Transverse colon (tissue), 4 donors: ENCODE data around the gene DNAJB13. TPM values are rescaled to one million over a fixed set of nuclear protein-coding genes. Genes with fewer than 3 reads are reported as not detected.

Source experiments
- DNase-seq: peaks from one replicate; pipeline ENCODE4 v3.0.0-alpha.2; 2019
- H3K27ac ChIP-seq, 4 donors: fragments of 200-600 bp; sonication (generic); 2 replicates each; pipeline ENCODE4 v1.5.1; 2016 to 2018; ENCODE audit warnings: inconsistent platforms in 4 of 4
- H3K27me3 ChIP-seq: fragments of 200-600 bp; sonication (generic); 2 replicates; pipeline ENCODE4 v1.5.1; 2017; ENCODE audit warnings: inconsistent platforms
- H3K36me3 ChIP-seq, 4 donors: fragments of 200-600 bp; sonication (generic); 2 replicates each; pipeline ENCODE4 v1.5.1; 2017 to 2019; ENCODE audit warnings: inconsistent platforms in 4 of 4
- H3K4me1 ChIP-seq, 4 donors: fragments of 200-600 bp; sonication (generic); 2 replicates each; pipeline ENCODE4 v1.5.1; 2017 to 2020; ENCODE audit warnings: inconsistent platforms in 4 of 4
- H3K4me3 ChIP-seq, 4 donors: fragments of 200-600 bp; sonication (generic); 1 replicate in 1 of 4; 2 replicates in 3 of 4; pipeline versions ENCODE4 v1.5.1 to v1.6.1; 2017 to 2019; ENCODE audit warnings: inconsistent platforms in 4 of 4
- H3K9me3 ChIP-seq, 2 donors: fragments of 200-600 bp; sonication (generic); 2 replicates each; pipeline ENCODE4 v1.5.1; 2017 to 2019; ENCODE audit warnings: inconsistent platforms in 2 of 2
- EP300 ChIP-seq: sonication (generic); formaldehyde crosslinking; IDR thresholded peaks from one replicate; pipeline ENCODE4 v1.6.1; 2017; ENCODE audit warnings: antibody characterized with exemption, low read depth
- POLR2A ChIP-seq: fragments of 450-650 bp; IDR thresholded peaks from one replicate; pipeline ENCODE4 v1.6.1; 2016; ENCODE audit warnings: antibody characterized with exemption, mild to moderate bottlenecking, moderate library complexity
- POLR2AphosphoS5 ChIP-seq, 3 donors: sonication (generic); formaldehyde crosslinking; IDR thresholded peaks; one replicate each; pipeline ENCODE4 v1.6.1; 2016; ENCODE audit warnings: antibody characterized with exemption in 3 of 3
- WGBS, 2 donors: methylation state at CpG; one replicate each; pipeline ENCODE4 v1.1.5; 2018; ENCODE audit warnings: low coverage in 1 of 2; 5-methylcytosine and 5-hydroxymethylcytosine counted together
- in situ Hi-C, 4 donors: fragments of 200-750 bp; cut with MboI; loops; one replicate each; pipeline versions ENCODE4 v1.15.0 to v1.15.1; 2017; ENCODE audit warnings: low sequenced_read_pairs in 3 of 4, low pct_ligation_motif_present in 1 of 4, low pct_unique_long_range_greater_than_20kb in 1 of 4
- intact Hi-C: fragments of 100-400 bp; cut with DNase I; formaldehyde crosslinking; loops from one replicate; pipeline ENCODE4 v1.15.1; 2023; ENCODE audit warnings: low total_unique reads
- total RNA-seq, 4 donors: library from RNA; depleted of rRNA; stranded (reverse); fragments of >200 nt; gene quantifications; one replicate each; pipeline ENCODE4 v1.1.0, GENCODE V29; 2016
- TF ChIP-seq, protein P1 (sequence below), 5 experiments: fragments of 200-600 bp in 3 of 5; fragments of 450-650 bp in 2 of 5; sonication (generic) in 3 of 5; IDR thresholded peaks; 1 replicate in 2 of 5; 2 replicates in 3 of 5; pipeline ENCODE4 v1.5.1; 2016 to 2017; ENCODE audit warnings: antibody characterized with exemption in 5 of 5, inconsistent platforms in 3 of 5, mild to moderate bottlenecking in 2 of 5, moderate library complexity in 1 of 5

Gene DNAJB13
- total RNA-seq, 4 donors from 2014 or later = not detected

DNA sequence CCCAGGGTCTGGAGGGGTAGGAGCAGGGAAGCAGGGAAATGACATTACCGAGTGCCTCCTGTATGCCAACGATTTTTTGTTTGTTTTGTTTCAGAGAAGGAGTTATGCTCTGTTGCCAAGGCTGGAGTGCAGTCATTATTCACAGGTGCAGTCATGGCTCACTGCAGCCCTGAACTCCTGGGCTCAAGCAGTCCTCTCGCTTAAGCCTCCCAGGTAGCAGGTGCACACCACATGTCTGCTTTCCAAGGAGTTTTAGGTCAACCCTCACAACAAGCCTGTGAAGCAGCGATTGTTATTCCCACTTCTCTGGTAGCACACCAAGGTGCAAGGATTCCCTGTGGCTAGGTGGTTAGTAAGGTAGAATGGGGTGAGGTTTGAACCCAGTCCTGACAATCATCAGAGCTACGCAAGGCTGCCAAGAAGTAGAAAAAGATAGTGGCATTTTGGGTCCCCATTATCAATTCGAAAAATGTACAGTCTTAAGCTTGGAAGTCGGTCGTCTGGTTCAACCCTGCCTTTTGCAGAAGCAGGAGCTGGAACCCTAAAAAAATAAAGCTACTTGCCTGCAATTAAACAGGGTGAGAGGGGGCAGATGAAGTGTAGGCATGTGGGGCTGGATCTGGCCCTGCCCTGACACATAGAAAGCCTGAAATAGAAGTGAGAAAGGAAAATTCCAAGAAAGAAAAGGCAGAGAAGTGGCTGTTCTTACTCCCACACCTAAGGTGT, 48.9 kb downstream of the DNAJB13 start:
- WGBS, 2 donors = 74 to 77% methylated on average over 4 to 8 of the region's 8 CpGs
- in situ Hi-C loops (no loop called here), intact Hi-C loops (no loop called here)
- no peak overlapping the region for H3K27ac ChIP-seq
- no peaks in the 10 kb centered on the region for H3K36me3 ChIP-seq
- H3K9me3 ChIP-seq = no peaks in the 10 kb centered on the region
- no peak overlapping the region for H3K4me3 ChIP-seq
- TF ChIP-seq, protein P1, sequence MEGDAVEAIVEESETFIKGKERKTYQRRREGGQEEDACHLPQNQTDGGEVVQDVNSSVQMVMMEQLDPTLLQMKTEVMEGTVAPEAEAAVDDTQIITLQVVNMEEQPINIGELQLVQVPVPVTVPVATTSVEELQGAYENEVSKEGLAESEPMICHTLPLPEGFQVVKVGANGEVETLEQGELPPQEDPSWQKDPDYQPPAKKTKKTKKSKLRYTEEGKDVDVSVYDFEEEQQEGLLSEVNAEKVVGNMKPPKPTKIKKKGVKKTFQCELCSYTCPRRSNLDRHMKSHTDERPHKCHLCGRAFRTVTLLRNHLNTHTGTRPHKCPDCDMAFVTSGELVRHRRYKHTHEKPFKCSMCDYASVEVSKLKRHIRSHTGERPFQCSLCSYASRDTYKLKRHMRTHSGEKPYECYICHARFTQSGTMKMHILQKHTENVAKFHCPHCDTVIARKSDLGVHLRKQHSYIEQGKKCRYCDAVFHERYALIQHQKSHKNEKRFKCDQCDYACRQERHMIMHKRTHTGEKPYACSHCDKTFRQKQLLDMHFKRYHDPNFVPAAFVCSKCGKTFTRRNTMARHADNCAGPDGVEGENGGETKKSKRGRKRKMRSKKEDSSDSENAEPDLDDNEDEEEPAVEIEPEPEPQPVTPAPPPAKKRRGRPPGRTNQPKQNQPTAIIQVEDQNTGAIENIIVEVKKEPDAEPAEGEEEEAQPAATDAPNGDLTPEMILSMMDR (IDR thresholded peaks at IDR 0.05) = no peak
- TF ChIP-seq POLR2AphosphoS5 (IDR thresholded peaks at IDR 0.05) (no peak), EP300 (no peak), POLR2A (no peak)
- DNase-seq = no peak
- H3K27me3 ChIP-seq = no peaks in the 10 kb centered on the region
- H3K4me1 ChIP-seq = peaks cover 3 to 23% (median 5%) of the 10 kb centered on the region in 4 donors

DNA sequence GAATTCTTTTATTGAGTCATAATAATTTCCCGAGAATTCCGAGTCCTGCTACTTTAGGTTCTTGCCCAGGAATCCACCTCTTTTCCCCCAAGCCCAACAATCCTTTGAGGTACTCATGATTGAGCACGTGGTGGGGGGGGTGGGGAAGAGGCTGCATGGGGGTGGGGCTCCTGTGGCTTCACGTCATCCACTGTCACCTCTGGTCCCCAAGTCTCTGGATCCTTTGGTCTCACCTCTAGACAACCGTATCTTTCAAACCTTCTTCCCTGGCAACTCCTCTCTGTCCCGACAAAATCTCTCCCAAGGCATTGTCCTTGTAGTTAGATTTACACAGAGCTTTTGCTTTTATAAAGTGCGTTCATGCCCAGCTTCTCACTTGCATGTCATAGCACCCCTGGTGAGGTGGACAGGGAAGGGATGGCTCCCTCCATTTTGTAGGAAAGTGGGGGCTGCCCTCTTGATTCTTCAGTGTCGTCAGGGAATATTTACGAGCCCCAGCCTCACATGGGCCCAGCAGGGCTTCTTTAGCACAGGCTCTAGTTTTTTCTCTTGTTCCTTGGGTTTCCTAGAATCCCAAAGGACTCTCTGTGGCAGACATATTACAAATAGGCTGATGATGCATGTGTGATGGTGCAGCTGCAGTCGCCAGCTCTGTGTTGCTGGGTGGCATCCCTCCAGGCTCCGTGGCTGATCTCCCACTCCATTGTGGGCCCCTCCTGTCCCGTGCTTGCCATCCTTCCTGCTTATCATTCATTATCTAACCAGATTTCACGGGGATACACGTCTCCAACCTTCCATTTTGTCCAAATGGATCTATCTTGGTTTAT, 49.7 kb downstream of the DNAJB13 start:
- peaks cover 3 to 19% (median 5%) of the 10 kb centered on the region in 4 donors for H3K4me1 ChIP-seq
- intact Hi-C loops = no loop called here
- TF ChIP-seq POLR2AphosphoS5 (IDR thresholded peaks at IDR 0.05) = no peak
- TF ChIP-seq EP300 = no peak
- no peak for TF ChIP-seq POLR2A
- TF ChIP-seq, protein P1 (IDR thresholded peaks at IDR 0.05) = no peak
- DNase-seq = no peak
- H3K27ac ChIP-seq = no peak overlapping the region
- H3K4me3 ChIP-seq = no peak overlapping the region
- WGBS, 2 donors = 79 to 92% methylated on average over 2 to 14 of the region's 14 CpGs
- H3K36me3 ChIP-seq = no peaks in the 10 kb centered on the region
- H3K27me3 ChIP-seq = no peaks in the 10 kb centered on the region
- in situ Hi-C loops = no loop called here
- H3K9me3 ChIP-seq = no peaks in the 10 kb centered on the region

DNA sequence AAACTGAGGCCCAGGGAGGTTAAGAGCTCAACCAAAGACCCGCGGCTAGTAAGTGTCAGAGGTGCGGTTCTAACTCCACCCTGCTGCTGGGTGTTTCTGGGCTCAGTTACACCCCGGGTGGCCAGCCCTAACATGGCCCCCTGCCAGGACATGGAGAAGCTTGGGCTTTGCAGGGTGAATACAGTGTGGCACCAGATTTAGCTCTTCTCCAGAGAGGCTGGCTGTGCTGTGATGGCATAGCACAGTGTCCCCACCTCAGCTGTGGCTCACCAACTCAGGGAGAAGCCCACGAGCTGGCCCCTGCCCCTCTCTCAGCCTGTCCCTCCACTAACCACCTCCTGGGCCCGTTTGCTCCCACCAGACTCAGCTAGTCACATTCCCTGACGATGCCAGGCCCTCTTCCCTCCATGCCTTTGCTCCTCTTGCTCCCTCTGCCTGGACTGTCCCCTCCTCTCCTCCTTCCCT, 51.0 kb downstream of the DNAJB13 start:
- Histone ChIP-seq H3K27ac (no peak overlapping the region), H3K27me3 (no peaks in the 10 kb centered on the region), H3K36me3 (no peaks in the 10 kb centered on the region), H3K4me3 (no peak overlapping the region), H3K9me3 (no peaks in the 10 kb centered on the region), H3K4me1 (peaks cover 0 to 9% (median 0%) of the 10 kb centered on the region in 4 donors)
- 84 to 90% methylated on average over 2 to 7 of the region's 7 CpGs for WGBS, 2 donors
- in situ Hi-C loops (no loop called here), intact Hi-C loops (no loop called here)
- no peak for DNase-seq
- TF ChIP-seq POLR2A (no peak), EP300 (no peak), POLR2AphosphoS5 (IDR thresholded peaks at IDR 0.05) (no peak)
- TF ChIP-seq, protein P1 (IDR thresholded peaks at IDR 0.05) = no peak

DNA sequence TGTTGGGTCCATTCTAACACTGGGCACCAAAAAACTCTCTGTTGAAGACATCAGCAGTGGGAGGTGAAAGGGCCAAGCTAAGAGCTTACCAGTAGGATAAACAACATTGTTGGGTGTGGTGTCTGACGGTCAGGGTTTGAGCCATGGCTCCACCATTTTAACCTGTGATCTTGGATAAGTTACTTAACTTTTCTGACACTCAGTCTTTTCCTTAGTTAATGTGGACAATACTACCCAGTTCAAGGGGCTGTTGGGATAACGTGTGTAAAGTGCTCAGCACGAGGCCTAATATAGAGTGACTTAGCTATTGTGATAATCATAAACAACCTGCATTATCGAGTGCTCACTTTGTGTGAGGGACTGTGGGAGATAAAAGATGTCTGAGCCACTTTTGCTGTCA, 52.0 kb downstream of the DNAJB13 start:
- in situ Hi-C loops = no loop called here

More for the DNA sequence above, 52.0 kb downstream of the DNAJB13 start:
- no peaks in the 10 kb centered on the region for H3K27me3 ChIP-seq
- TF ChIP-seq POLR2A (no peak), POLR2AphosphoS5 (IDR thresholded peaks at IDR 0.05) (no peak), EP300 (no peak)
- TF ChIP-seq, protein P1 (IDR thresholded peaks at IDR 0.05) = no peak
- H3K4me1 ChIP-seq = peaks cover 0 to 4% (median 0%) of the 10 kb centered on the region in 4 donors
- H3K9me3 ChIP-seq = no peaks in the 10 kb centered on the region
- H3K4me3 ChIP-seq = no peak overlapping the region
- H3K36me3 ChIP-seq = no peaks in the 10 kb centered on the region
- DNase-seq = no peak
- no peak overlapping the region for H3K27ac ChIP-seq
- intact Hi-C loops = no loop called here
- WGBS, 2 donors = 89 to 92% methylated on average over 3 to 4 of the region's 4 CpGs
